HG03469 (cell line): Measurements from ENCODE around the gene KRT6C.

Experiments
- ATAC-seq: cut with Tn5 transposase; IDR thresholded peaks from one replicate; pipeline ENCODE4 v1.9.1; 2021; ENCODE audit warnings: mild to moderate bottlenecking, moderate library complexity, moderate number of reproducible peaks; ENCODE audit not compliant: unreplicated experiment

Gene KRT6C

GRCh38 chr12:52473768-52474167 is at the start of gene KRT6C:
TSS of gene KRT6C (minus strand) at chr12:52473805. CDS start at chr12:52473737, 68 bp downstream.
- no peak for ATAC-seq

- no peak for ATAC-seq
Observed at GRCh38 chr12:52522346-52523011, 48.9 kb upstream of the KRT6C start.

GRCh38 chr12:52521568-52522266 is 48.1 kb upstream of the KRT6C start:
- ATAC-seq, result no peak

- no peak for ATAC-seq
Observed at GRCh38 chr12:52521175-52521567, 47.6 kb upstream of the KRT6C start.

- no peak for ATAC-seq
Observed at GRCh38 chr12:52519826-52520662, 46.4 kb upstream of the KRT6C start, which contains the start of gene KRT5. TSS of gene KRT5 (minus strand) at chr12:52520394. CDS start at chr12:52520296, 98 bp downstream.

GRCh38 chr12:52519387-52519703 is 45.7 kb upstream of the KRT6C start:
- ATAC-seq, result no peak

- ATAC-seq, result no peak
Observed at GRCh38 chr12:52518574-52519386, 45.2 kb upstream of the KRT6C start.

GRCh38 chr12:52517888-52518287 is 44.3 kb upstream of the KRT6C start:
- ATAC-seq, result no peak

GRCh38 chr12:52517005-52517835 is 43.6 kb upstream of the KRT6C start:
- no peak for ATAC-seq

- no peak for ATAC-seq
Observed at GRCh38 chr12:52515927-52516831, 42.6 kb upstream of the KRT6C start.

- ATAC-seq, result no peak
Observed at GRCh38 chr12:52515319-52515646, 41.7 kb upstream of the KRT6C start.

- ATAC-seq, result no peak
Observed at GRCh38 chr12:52514471-52515318, 41.1 kb upstream of the KRT6C start.

- no peak for ATAC-seq
Observed at GRCh38 chr12:52513736-52514135, 40.1 kb upstream of the KRT6C start.

GRCh38 chr12:52508211-52508610 is 34.6 kb upstream of the KRT6C start:
- no peak for ATAC-seq

GRCh38 chr12:52506858-52507715 is 33.5 kb upstream of the KRT6C start:
- no peak for ATAC-seq

GRCh38 chr12:52502877-52503276 is 29.3 kb upstream of the KRT6C start:
- no peak for ATAC-seq

GRCh38 chr12:52501490-52501889 is 27.9 kb upstream of the KRT6C start:
- no peak for ATAC-seq
